H9 (cell line): ENCODE data around the gene TBC1D30. TPM values are rescaled to one million over a fixed set of nuclear protein-coding genes. Genes with fewer than 3 reads are reported as not detected.

Experiments
- DNase-seq: peaks from one replicate; pipeline ENCODE4 v3.0.0-alpha.2; 2017
- H2AFZ ChIP-seq: one replicate; pipeline ENCODE4 v1.6.1; 2013; ENCODE audit warnings: mild to moderate bottlenecking, low read length, control low read depth, moderate library complexity
- H2AK5ac ChIP-seq: 2 replicates; pipeline ENCODE4 v1.6.1; 2013; ENCODE audit warnings: low read length, control low read depth, mixed read lengths; ENCODE audit not compliant: insufficient read length
- H2BK120ac ChIP-seq: one replicate; pipeline ENCODE4 v1.6.1; 2013; ENCODE audit warnings: low read depth, mild to moderate bottlenecking, low read length, control low read depth, inconsistent platforms; ENCODE audit not compliant: poor library complexity, severe bottlenecking
- H2BK12ac ChIP-seq: 2 replicates; pipeline ENCODE4 v1.6.1; 2013; ENCODE audit warnings: low read length, control low read depth, mixed read lengths, low read depth; ENCODE audit not compliant: insufficient read length
- H2BK15ac ChIP-seq: 2 replicates; pipeline ENCODE4 v1.6.1; 2013; ENCODE audit warnings: low read depth, low read length, control low read depth
- H2BK20ac ChIP-seq: one replicate; pipeline ENCODE4 v1.6.1; 2013; ENCODE audit warnings: low read depth, mild to moderate bottlenecking, low read length, control low read depth, inconsistent platforms; ENCODE audit not compliant: poor library complexity, severe bottlenecking
- H2BK5ac ChIP-seq: 2 replicates; pipeline ENCODE4 v1.6.1; 2013; ENCODE audit warnings: low read length, control low read depth, mixed read lengths; ENCODE audit not compliant: insufficient read length
- H3K14ac ChIP-seq: 2 replicates; pipeline ENCODE4 v1.6.1; 2013; ENCODE audit warnings: low read length, control low read depth; ENCODE audit not compliant: insufficient read depth
- H3K18ac ChIP-seq: 2 replicates; pipeline ENCODE4 v1.6.1; 2013; ENCODE audit warnings: low read depth, mild to moderate bottlenecking, mixed read lengths, low read length, control low read depth; ENCODE audit not compliant: insufficient read length
- H3K23ac ChIP-seq: 2 replicates; pipeline ENCODE4 v1.6.1; 2013; ENCODE audit warnings: low read length, control low read depth, mixed read lengths, low read depth; ENCODE audit not compliant: insufficient read length
- H3K23me2 ChIP-seq: 2 replicates; pipeline ENCODE4 v1.6.1; 2013; ENCODE audit warnings: low read depth, mild to moderate bottlenecking, mixed read lengths, low read length, control low read depth; ENCODE audit not compliant: insufficient read length, poor library complexity, severe bottlenecking
- H3K27ac ChIP-seq: 2 replicates; pipeline ENCODE4 v1.5.1; 2013; ENCODE audit warnings: low read length, control low read depth, mixed read lengths, low read depth; ENCODE audit not compliant: insufficient read length
- H3K27me3 ChIP-seq: 2 replicates; pipeline ENCODE4 v1.6.1; 2013; ENCODE audit warnings: low read length, control low read depth, inconsistent platforms; ENCODE audit not compliant: insufficient read depth
- H3K4ac ChIP-seq: 2 replicates; pipeline ENCODE4 v1.6.1; 2013; ENCODE audit warnings: low read depth, mild to moderate bottlenecking, control low read depth, inconsistent platforms, low read length, moderate library complexity
- H3K4me1 ChIP-seq: 2 replicates; pipeline ENCODE4 v1.6.1; 2013; ENCODE audit warnings: low read length, control low read depth, inconsistent platforms; ENCODE audit not compliant: insufficient read depth
- H3K4me2 ChIP-seq: 2 replicates; pipeline ENCODE4 v1.6.1; 2013; ENCODE audit warnings: low read length, control low read depth, mixed read lengths; ENCODE audit not compliant: insufficient read length, insufficient read depth
- H3K56ac ChIP-seq: 2 replicates; pipeline ENCODE4 v1.6.1; 2013; ENCODE audit warnings: low read depth, mild to moderate bottlenecking, mixed read lengths, low read length, control low read depth; ENCODE audit not compliant: insufficient read length
- H3K79me1 ChIP-seq: 2 replicates; pipeline ENCODE4 v1.6.1; 2013; ENCODE audit warnings: low read depth, mild to moderate bottlenecking, moderate library complexity, low read length, control low read depth, inconsistent platforms; ENCODE audit not compliant: insufficient read depth, poor library complexity, severe bottlenecking
- H3K79me2 ChIP-seq: 2 replicates; pipeline ENCODE4 v1.6.1; 2013; ENCODE audit warnings: low read length, control low read depth, inconsistent platforms; ENCODE audit not compliant: insufficient read depth
- H3K9ac ChIP-seq: 2 replicates; pipeline ENCODE4 v1.6.1; 2013; ENCODE audit warnings: low read length, control low read depth, mixed read lengths; ENCODE audit not compliant: insufficient read length; ENCODE audit errors: extremely low read depth
- H3K9me3 ChIP-seq: one replicate; pipeline ENCODE4 v1.6.1; 2013; ENCODE audit warnings: low read depth, low read length, inconsistent platforms; ENCODE audit not compliant: control insufficient read depth
- H3T11ph ChIP-seq: one replicate; pipeline ENCODE4 v1.6.1; 2013; ENCODE audit warnings: mild to moderate bottlenecking, low read length, control low read depth, inconsistent platforms
- H4K20me1 ChIP-seq: one replicate; pipeline ENCODE4 v1.6.1; 2013; ENCODE audit not compliant: control insufficient read depth, insufficient read length, insufficient read depth
- H4K5ac ChIP-seq: 2 replicates; pipeline ENCODE4 v1.6.1; 2013; ENCODE audit warnings: low read depth, mild to moderate bottlenecking, mixed read lengths, low read length, control low read depth; ENCODE audit not compliant: insufficient read length
- H4K8ac ChIP-seq: replicated peaks from 2 replicates; pipeline ENCODE4 v1.6.1; 2013; ENCODE audit warnings: low read length, control low read depth, mixed read lengths, low read depth; ENCODE audit not compliant: insufficient read length
- H4K91ac ChIP-seq: 2 replicates; pipeline ENCODE4 v1.6.1; 2013; ENCODE audit warnings: low read depth, mild to moderate bottlenecking, moderate library complexity, mixed read lengths, low read length, control low read depth; ENCODE audit not compliant: insufficient read length
- H3K27ac Mint-ChIP-seq, 3 experiments: 2 replicates in 2 of 3; 3 replicates in 1 of 3; pipeline ENCODE4 v1.8.0; 2020 to 2021; ENCODE audit warnings: mixed read lengths in 3 of 3, mild to moderate bottlenecking in 1 of 3, moderate library complexity in 1 of 3
- H3K27me3 Mint-ChIP-seq: 2 replicates; pipeline ENCODE4 v1.8.0; 2021; ENCODE audit warnings: low read depth, mild to moderate bottlenecking, moderate library complexity, mixed read lengths
- H3K36me3 Mint-ChIP-seq, 3 experiments: 2 replicates in 2 of 3; 3 replicates in 1 of 3; pipeline ENCODE4 v1.8.0; 2020 to 2021; ENCODE audit warnings: low read depth in 3 of 3, mixed read lengths in 3 of 3; ENCODE audit not compliant: insufficient read depth in 1 of 3
- H3K4me1 Mint-ChIP-seq, 2 experiments: 2 replicates each; pipeline ENCODE4 v1.8.0; 2020; ENCODE audit warnings: mixed read lengths in 2 of 2
- H3K4me3 Mint-ChIP-seq, 2 experiments: 2 replicates in 1 of 2; 3 replicates in 1 of 2; pipeline ENCODE4 v1.8.0; 2020 to 2021; ENCODE audit warnings: mild to moderate bottlenecking in 2 of 2, mixed read lengths in 2 of 2, moderate library complexity in 1 of 2
- H3K9me3 Mint-ChIP-seq, 2 experiments: 2 replicates in 1 of 2; 3 replicates in 1 of 2; pipeline ENCODE4 v1.8.0; 2020; ENCODE audit warnings: mild to moderate bottlenecking in 2 of 2, mixed read lengths in 2 of 2, moderate library complexity in 1 of 2
- WGBS: extraction: QIAGEN DNeasy Blood & Tissue Kit; methylation state at CpG from one replicate; pipeline ENCODE4 v1.1.7; 2013; ENCODE audit warnings: missing lambda C conversion rate, low lambda C conversion rate, mixed read lengths; ENCODE audit not compliant: insufficient read length; ENCODE audit errors: extremely low coverage; 5-methylcytosine and 5-hydroxymethylcytosine counted together
- total RNA-seq: library from RNA; stranded (reverse); gene quantifications from 2 replicates; pipeline ENCODE4 v1.2.1, GENCODE V29; 2021
- TF ChIP-seq, protein P1 (sequence below): fragments of 200-600 bp; sonication (generic); conservative IDR thresholded peaks from 3 replicates; pipeline ENCODE4 v1.8.0; 2021; ENCODE audit warnings: antibody characterized with exemption, mild to moderate bottlenecking

Gene TBC1D30
- total RNA-seq, 1 experiment from 2014 or later, result 1.6 TPM

DNA sequence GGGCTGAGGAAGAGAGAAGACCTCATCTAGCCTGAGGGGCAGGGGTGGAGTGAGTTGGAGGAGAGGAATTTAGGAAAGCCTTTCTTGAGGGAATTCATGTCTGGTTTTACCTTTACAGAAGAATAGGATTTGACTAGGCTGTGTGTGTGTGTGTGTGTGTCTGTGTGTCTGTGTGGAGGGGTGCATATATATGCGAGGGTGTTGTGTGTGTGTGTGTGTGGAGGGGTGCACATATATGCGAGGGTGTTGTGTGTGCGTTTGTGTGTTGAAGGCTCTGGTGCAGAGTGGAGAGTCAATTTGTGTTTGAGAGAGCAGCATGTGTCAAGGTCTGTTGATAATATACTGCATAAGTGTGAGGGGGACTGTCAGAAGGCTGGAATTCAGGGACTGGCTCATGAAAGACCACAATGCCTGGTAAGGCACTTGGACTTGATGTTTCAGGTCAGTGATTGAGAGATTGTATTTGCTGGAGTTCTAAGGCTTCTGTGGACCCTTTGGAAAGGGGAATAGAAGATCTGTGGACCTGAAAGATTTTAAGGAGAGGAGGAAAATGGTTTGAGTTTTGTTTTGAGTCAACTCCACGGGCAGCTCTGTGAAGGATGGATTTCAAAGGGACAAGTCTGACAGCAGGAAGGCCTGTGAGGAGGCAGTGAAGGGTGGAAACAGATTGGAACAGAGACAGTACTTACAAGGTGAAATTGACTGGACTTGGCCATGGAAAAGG is 34.6 kb downstream of the TBC1D30 start:
- Histone ChIP-seq H2BK120ac (no peak overlapping the region), H3K27ac (no peak overlapping the region)
- H3K27me3 Mint-ChIP-seq, result no peaks in the 10 kb centered on the region

More for the DNA sequence above, 34.6 kb downstream of the TBC1D30 start:
- Histone ChIP-seq H3K4me2 (no peak overlapping the region), H3K9ac (no peak overlapping the region), H2AFZ (no peak overlapping the region), H3K18ac (no peak overlapping the region), H3K79me2 (no peaks in the 10 kb centered on the region), H3K9me3 (no peaks in the 10 kb centered on the region), H3K23ac (no peak overlapping the region), H3K56ac (no peak overlapping the region), H3K4me1 (peaks cover 2% of the 10 kb centered on the region), H4K20me1 (no peaks in the 10 kb centered on the region), H2BK12ac (no peak overlapping the region), H2BK20ac (no peak overlapping the region), H3K79me1 (no peaks in the 10 kb centered on the region), H4K91ac (no peak overlapping the region), H3K4ac (no peak overlapping the region), H3K23me2 (no peaks in the 10 kb centered on the region), H3T11ph (no peak overlapping the region), H2BK15ac (no peak overlapping the region), H3K27me3 (no peaks in the 10 kb centered on the region), H3K14ac (no peak overlapping the region; the same call in 1 of the 2 replicates), H4K5ac (no peak overlapping the region), H2AK5ac (no peak overlapping the region), H2BK5ac (no peak overlapping the region), H4K8ac (no peak overlapping the region)
- no peaks in the 10 kb centered on the region; a peak in 1 of 7 replicates for H3K36me3 Mint-ChIP-seq
- H3K4me3 Mint-ChIP-seq, result no peak overlapping the region
- no peaks in the 10 kb centered on the region for H3K9me3 Mint-ChIP-seq
- peaks cover 5 to 6% of the 10 kb centered on the region in 2 experiments for H3K4me1 Mint-ChIP-seq
- 100% methylated on average over 3 of the region's 4 CpGs for WGBS
- peak overlapping the region in 1 of 3 experiments; percentile 27; a peak in 1 of 7 replicates for H3K27ac Mint-ChIP-seq
- DNase-seq, result no peak
- TF ChIP-seq, protein P1, sequence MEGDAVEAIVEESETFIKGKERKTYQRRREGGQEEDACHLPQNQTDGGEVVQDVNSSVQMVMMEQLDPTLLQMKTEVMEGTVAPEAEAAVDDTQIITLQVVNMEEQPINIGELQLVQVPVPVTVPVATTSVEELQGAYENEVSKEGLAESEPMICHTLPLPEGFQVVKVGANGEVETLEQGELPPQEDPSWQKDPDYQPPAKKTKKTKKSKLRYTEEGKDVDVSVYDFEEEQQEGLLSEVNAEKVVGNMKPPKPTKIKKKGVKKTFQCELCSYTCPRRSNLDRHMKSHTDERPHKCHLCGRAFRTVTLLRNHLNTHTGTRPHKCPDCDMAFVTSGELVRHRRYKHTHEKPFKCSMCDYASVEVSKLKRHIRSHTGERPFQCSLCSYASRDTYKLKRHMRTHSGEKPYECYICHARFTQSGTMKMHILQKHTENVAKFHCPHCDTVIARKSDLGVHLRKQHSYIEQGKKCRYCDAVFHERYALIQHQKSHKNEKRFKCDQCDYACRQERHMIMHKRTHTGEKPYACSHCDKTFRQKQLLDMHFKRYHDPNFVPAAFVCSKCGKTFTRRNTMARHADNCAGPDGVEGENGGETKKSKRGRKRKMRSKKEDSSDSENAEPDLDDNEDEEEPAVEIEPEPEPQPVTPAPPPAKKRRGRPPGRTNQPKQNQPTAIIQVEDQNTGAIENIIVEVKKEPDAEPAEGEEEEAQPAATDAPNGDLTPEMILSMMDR, result no peak
